GM21825 (cell line): ENCODE data around the gene UCKL1.
"Not testable (repeated sequence)": the region's sequence is repeated elsewhere in the genome, so short reads cannot be mapped to it uniquely, and the experiment has no call there.

Experiments used
- ATAC-seq: cut with Tn5 transposase; IDR thresholded peaks from one replicate; pipeline ENCODE4 v1.9.1; 2021; ENCODE audit warnings: mild to moderate bottlenecking, moderate library complexity; ENCODE audit not compliant: unreplicated experiment

Gene UCKL1

DNA sequence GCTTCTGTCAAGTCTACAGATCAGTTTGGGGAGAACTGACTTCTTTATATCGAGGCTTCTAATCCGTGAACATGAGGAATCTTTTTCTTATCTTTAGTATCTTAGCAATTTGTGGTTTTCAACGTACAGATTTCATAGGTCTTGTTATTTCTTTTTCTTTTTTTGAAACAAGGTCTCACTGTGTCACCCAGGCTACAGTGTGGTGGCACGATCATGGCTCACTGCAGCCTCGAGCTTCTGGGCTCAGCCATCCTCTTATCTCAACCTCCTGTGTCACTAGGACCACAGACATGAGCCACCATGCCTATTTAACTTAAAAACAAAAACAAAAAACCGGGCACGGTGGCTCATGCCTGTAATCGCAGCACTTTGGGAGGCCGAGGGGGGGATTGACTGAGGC is 32.0 kb downstream of the UCKL1 start:
- no peak for ATAC-seq

DNA sequence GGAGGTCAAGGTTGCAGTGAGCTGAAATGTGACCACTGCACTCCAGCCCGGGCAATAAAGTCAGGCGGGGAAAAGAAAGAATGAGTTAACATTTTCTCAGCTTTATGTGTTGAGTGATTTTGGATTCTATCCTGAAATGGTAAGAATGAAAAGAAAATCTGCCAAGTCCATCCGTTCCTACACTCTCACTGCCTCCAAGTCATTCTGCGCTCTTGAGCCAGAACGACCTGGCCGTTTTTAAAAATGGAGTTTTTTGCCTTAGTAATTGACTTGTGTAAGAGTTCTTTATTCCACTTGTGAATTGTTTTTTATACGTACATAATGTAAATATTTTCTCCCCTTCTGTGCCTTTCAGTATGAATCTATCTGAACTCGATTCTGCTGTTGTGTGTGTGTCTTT is 32.6 kb downstream of the UCKL1 start:
- ATAC-seq, result no peak

DNA sequence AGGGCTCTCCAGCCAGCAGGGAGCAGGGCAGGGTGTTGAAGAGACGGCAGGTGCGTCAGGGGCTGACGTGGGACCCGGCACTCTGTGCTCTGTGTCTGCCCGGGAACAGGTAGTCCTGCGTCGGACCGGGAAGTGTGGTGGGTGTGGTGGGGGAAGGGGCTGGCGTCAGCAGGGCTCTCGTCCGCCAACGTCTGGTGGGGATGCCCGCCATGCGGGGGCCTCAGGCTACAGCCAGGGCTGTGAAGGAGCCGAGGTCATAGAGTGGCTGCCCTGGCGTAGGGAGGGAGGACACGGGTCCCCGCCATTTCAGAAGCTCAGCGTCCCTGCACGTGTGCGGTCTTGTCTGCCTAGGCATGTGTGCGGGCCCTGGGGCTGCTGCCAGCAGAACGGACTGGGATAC is 36.0 kb downstream of the UCKL1 start:
- no peak for ATAC-seq

DNA sequence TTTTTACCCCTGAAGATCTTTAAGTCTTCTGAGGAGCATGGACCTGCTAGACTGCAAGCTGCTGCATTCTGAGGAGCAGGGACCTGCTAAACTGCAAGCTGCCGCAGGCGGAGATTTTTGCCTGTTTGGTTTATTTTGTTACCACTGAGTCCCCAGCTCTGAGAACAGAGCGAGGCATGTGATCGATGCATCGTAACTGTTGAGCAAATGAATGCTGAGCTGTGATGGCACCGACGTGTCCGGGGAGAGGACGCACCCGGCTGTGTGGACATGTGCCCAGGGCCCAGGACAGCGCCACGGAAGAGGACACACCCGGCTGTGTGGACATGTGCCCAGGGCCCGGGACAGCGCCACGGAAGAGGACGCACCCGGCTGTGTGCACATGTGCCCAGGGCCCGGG is 37.1 kb downstream of the UCKL1 start:
- ATAC-seq, result no peak

DNA sequence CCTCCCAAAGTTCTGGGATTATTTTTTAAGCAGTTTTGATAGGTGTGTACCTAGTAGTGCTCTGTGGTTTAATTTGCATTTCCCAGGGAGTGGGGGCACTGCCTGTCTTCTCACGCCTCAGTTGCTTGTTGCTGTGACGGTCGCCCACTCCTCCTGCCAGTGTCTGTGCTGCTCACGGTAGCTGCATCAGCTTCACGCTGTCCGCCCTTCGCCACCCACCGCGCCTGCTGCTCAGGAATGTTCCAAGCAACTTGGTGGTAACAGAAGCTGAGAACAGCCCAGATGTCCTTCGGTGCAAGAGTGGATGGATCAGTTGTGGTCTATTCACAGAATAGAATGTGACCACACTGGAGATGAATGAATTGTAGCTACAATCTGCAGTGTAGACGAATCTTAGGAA is 38.4 kb downstream of the UCKL1 start:
- ATAC-seq, result no peak

DNA sequence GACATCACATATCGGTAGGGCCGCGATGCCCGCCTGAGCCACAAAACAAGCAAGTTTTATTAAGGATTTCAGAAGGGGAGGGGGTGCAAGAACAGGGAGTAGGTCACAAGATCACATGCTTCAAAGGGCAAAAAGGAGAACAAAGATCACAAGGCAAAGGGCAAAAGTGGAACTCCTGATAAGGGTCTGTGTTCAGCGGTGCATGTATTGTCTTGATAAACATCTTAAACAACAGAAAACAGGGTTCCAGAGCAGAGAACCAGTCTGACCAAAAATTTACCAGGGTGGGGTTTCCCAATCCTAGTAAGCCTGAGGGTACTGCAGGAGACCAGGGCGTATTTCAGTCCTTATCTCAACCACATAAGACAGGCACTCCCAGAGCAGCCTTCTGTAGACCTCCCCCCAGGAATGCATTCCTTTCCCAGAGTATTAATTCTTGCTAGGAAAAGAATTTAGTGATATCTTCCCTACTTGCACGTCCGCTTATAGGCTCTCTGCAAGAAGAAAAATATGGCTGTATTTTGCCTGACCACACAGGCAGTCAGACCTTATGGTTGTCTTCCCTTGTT is 39.8 kb downstream of the UCKL1 start:
- ATAC-seq, result not testable (repeated sequence)

DNA sequence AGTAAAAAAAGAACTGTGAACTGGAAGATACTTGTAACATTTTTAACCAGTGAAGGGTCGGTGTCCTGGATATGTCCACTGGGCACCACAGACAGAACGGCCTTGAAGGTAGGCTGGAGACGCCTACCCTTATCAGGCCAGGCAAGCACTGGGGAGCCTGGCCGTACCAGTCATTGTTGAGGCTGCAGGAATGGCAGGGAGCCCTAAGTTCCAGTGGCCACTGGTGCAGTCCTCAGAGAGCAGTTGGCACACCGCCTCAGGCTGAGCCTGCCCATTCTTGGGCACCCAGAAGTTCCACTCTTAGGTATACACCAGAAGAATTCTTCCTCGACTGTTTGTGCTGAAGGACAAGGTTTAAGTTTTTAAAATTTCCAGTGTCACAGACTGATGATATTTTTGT is 40.7 kb downstream of the UCKL1 start:
- no peak for ATAC-seq

DNA sequence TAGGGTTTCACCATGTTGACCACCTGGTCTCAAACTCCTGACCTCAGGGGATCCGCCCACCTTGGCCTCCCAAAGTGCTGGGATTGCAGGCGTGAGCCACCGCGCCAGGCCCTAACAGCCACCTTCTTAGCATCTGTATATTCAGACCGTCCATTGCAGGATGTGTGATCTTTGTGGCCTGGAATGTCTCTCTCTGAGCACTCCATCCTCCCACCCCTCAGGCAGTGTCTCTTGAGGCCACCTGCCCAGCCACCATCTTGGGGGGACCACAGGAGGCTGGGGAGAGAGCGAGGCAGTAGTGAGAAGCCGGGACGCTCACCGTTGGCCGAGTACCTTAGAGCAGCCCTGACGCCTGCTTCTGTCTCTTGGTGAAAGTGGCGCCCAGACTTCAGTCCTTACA is 42.4 kb downstream of the UCKL1 start:
- no peak for ATAC-seq

DNA sequence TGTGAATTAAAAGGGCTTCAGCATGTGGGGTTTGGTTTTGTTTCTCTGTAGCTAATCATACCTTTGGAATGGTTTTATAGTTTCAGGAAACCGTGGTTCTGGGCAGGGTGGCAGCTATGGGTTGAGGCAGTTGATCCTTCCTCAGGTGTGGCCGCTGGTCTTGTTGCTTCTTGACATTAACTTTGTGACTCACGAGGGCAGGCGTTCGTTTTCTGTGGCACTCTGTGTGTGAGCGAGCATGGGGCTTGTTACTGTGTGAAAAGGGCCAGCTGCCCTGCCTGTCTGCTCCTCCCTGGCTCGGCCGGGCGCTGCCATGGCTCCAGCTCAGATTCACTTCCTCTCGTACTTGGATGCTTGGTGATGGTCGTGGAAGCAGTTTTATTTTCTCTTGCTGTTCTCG is 45.0 kb downstream of the UCKL1 start:
- ATAC-seq, result no peak

DNA sequence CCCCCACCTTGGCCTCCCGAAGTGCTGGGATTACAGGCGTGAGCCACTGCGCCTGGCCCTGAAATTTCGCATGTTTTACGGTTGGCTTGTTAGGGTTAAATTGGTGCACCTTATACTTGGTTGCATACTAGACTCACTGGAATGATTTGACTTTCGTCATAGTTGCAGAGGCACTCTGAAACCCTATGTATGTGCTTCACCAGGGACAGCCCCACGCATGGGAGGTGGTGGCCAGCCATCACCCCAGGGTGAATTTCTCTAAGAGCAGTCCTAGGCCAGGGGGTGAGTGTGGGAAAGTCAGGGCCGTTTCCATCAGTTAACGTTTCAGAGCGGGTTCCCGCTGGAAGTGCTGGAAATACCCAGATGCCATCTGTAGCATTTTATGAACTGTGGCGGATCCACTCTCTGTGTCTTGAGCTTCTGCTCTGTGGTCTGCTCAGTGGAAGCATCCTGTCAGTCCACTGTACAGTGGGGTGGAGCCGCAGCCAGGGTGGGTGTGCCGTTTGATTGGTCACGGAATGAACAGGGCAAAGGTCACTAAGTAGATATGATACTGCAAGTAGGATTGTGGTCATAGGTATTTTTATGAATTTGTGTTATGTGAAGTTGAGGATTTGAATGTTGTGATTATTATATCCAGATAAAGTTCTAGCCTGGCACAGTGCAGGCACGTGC is 48.1 kb downstream of the UCKL1 start:
- no peak for ATAC-seq

DNA sequence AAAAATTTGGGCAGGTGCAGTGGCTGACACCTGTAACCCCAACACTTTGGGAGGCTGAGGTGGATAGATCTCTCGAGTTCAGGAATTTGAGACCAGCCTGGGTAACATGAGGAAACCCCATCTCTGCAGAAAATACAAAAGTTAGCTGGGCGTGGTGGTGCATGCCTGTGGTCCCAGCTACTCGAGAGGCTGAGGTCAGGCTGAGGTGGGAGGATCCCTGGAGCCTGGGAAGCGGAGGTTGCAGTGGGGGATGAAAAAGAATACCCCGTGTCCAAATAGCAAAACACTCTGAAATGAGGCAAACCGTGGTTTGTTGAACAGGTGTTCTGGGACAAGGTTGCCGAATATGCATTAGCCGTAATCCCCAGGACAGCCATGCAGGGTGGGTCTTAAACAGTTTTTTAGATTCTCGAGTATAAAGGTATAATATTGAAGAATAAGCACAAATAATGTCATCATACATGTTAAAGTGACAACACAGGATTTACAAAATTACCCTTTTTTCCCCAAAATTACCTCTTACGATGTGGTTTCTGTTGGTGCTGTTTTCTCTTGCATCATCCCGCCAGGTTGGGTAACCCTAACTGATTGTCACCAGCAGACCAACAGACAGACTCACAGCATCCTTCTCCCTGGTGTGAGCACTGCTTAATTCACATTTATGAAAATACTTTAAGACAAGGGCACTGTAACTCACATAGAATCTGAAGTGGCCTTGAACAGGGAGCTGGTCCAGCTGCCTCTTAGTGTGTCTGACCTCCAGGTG is 52.2 kb downstream of the UCKL1 start:
- ATAC-seq, result no peak

DNA sequence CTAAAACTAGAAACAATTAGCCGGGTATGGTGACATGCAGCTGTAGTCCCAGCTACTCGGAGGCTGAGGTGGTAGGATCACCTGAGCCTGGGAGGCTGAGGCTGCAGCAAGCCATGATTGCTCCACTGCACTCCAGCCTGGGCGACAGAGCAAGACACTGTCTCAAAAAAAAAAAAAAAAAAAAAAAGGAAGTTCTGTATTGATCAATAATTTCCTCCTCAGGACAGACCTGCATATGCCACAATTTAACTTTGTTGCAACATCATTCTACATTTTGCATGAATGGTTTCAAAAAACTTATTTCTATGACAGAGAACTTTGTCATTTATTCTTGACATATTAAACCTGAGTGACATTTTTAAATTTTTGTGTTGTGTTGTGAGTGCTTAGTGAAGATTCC is 55.8 kb downstream of the UCKL1 start:
- no peak for ATAC-seq

DNA sequence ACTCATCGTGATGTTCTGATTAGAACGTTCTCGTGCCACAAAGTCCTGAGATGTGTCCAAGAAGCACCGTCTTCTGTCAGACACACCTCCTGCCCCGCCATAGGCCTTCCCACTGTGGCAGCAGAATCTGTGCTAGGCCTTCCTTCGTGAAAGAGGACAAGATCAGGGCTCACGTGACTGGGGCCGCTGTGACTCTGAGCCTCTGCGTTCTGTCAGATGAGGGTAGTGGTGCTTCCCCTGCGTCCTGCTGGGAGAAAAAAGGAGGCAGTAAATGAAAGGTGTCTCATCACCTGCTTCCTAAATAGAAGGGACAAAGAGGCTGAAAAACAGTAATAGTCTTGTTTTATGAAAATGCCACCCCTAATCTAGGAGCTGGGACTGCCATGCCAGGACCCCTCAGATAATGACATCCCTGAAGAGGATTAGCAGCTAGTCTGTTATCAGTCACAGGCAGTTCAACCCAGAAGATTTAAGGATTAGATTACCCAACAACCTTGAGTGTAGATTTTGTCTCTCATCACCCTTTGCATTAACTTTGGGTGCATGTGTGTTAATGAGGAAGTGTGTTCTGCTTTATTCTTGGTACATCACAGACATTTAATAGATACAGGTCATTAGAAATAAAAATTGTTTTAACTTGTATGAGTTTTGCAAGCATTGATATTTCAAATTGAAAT is 57.2 kb downstream of the UCKL1 start:
- ATAC-seq, result no peak

DNA sequence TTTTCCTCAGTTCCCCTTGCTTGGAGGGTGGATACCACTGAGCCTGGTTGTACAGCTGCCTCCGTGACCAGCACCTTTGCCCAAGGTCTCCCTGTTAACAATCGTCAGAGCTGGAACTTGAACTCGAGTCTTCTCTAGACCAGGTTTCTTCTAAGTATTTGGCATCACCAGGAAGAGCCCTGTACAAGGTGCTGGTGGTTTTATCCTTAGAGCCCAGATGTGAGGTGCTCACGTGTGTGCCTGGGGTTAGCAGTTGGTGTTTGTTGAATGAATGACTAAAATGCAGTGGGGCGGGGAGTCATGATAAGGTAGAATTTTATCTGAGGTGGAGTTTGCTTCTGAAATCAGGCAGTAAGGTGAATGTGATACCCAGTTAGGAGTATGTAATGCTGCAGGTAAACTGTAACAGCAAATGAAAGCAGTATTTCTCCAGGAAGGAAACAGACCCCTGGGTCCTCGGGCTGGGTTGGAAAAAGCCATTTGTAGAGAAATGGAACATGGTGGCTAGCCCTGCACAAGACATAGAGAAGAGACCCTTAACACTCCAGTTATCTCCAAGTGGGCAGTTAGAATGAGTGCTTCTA is 58.1 kb downstream of the UCKL1 start:
- no peak for ATAC-seq

DNA sequence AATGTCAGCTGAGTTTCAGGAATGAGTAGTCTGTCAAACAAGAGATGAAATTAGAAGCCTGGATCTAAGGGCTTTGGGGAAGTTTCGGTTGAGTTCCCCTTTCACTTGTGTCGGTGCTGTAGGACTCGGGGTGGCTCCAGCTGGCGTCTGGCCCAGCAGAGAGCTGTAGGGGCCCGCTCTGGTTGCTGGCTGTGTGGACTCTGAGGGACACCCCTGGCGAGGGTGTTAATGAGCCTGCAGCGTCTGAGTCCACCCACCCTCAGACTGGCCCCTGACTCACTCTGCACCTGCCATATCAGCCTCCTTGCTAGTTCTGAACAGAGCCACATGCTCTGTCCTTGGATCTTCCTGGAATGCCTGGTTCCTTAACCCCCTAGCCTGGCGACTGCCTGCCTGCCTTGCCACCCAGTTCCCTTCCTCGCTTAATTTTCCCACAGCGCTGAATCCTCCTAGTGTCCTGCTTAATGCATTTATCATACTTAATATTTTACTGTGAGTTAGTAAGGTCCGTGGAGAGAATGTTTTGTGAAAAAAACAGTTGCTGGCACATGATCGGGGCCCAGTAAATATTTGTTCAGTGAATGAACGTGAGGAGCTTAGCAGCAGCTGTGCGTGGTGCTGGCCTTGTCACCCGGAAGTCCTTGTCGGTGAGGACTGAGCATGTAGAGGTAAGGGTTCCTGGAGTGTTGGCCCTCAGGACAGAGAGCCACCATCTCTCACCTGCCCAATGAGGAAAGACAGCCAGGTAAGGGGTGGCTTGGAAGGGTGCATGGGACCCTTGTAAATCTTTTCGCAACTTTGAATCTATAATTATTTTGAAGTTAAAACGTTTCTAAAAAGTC is 59.7 kb downstream of the UCKL1 start:
- no peak for ATAC-seq

DNA sequence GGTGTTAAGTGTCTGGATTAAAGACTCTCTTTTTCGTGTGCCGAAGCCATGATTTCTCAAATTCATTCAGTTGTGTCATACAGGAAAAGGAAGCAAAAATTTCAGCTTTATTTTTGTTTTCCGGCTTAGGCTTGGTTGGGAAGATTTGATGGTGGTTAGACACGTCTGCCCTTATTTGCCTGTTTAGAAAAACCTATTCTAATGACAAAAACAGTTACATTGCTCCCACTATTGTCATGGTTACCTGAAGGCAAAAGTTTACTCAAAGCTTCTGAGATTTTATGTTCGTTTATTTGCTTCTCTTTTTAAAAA is 60.3 kb downstream of the UCKL1 start:
- no peak for ATAC-seq

DNA sequence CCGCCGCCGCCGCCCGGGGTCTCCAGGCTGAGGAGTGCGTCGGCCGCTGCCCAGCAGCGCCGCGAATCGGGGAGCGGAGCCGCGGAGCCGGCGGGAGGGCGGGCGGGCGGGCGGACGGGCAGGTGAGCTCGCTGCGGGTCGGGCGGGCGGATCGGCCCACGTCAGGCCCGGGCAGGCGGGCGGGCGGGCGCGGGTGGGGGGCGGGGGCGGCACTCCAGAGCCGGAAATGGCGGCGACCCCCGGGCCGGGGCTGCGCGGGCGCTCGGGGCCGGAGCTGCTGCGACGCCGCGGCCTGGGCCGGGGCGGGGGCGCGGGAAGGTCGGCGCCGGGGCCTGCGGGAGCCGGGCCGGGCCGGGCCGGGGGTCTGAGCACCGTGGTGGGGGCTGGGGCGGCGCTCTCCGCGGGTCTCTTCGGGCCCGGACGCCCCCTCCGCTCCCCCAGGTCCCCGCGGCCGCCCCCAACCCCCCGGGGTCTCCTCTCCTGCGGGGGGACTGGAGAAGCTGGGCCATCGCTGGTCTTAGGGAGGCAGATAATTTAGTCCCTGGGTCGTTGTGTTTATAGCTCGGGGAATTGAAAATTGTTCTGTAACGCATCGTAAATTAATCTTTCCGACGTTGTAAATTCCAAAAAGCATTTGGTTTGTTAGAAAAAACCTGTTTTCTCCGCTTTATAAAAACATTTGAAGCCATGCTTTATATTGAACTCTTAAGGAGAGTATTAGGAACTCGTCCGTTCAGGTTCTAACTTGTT is 60.8 kb downstream of the UCKL1 start:
- peak; percentile 15 for ATAC-seq

DNA sequence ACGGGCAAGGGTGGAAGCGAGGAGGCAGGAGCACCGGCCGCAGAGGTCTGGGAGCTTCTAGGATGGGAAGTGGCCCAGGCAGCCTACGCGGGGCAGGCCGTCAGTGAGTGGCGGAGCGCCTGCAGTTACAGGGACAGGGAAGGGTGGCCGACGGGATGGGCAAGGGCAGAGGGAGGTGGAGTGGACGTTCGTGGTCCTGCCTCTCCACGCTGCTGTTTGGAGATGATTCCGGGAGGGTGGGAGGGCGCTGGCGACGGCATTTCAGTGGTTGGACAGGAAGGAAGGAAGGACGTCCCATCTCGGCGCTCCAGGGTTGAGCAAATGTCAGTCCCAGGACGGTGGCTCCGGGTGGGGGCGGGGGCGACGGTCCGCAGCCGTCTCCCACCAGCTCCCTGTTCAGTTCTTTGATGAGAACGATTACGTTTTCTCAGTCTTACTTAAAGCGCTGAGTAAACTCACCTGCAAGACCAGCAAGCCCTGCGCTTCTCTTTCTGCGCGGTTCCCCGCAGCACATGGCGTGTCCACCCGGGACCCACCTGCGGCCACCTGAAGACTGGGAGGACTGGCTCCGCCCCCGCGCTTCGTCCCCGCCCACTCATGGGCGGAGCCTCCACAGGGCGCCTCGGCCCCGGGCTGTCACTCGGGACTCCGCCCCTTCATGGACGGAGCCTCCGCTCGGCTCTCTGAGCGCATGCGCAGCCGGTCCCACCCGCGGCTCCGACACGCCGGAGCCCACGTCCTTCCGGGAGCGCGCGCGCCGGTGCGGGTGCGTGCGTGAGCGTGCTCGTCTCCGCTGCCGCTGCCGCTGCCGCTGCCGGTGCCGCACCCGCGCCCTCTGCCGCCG is 61.6 kb downstream of the UCKL1 start, which contains the start of gene DNAJC5:
TSS of gene DNAJC5 (plus strand) at position 769 of the 844 bp plus-strand sequence. CDS start 33,220 bp downstream, outside the sequence.
- ATAC-seq, result peak; percentile 62

DNA sequence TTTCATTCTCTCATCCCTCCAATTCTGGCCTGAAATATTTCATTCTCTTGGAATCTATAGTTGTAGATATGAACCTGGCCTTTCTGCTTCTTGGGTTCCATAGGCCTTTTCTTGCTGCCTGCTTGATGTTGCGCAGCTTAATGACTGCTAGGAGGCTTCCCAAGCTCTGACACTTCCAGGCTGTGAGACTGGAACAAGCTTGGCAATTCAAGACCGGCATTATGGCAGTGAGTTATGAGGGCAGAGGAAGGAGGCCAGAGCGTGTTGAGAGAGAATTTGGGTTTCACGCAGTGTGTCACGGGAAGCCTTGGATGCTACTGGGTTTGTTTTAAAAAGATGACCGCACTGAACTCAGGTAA is 62.2 kb downstream of the UCKL1 start:
- ATAC-seq, result no peak
